Small intestine (tissue), 7 donors: ENCODE measurements around the gene HSPE1. TPM values are rescaled to one million over a fixed set of nuclear protein-coding genes. Genes with fewer than 3 reads are reported as not detected.
A peak's percentile ranks its signal among the peaks of the same experiment; 100 is the strongest.

ENCODE experiments used
- DNase-seq, 2 donors: peaks; one replicate each; pipeline versions ENCODE4 v3.0.0 to v3.0.0-alpha.2; 2013
- FAIRE-seq: peaks from 2 replicates; lab custom pipeline; 2012; peaks lifted over from hg19 to GRCh38; lab: Jason Lieb, UNC
- H3K27ac ChIP-seq, 3 donors: one replicate each; pipeline ENCODE4 v1.5.1; 2013; ENCODE audit warnings: low read length in 2 of 3, mild to moderate bottlenecking in 2 of 3, control low read depth in 1 of 3, inconsistent platforms in 1 of 3, low read depth in 1 of 3, moderate library complexity in 1 of 3
- H3K27me3 ChIP-seq, 3 donors: one replicate each; pipeline ENCODE4 v1.6.1; 2013; ENCODE audit warnings: low read length in 3 of 3, inconsistent platforms in 1 of 3; ENCODE audit not compliant: control insufficient read depth in 3 of 3, insufficient read depth in 3 of 3
- H3K36me3 ChIP-seq, 3 donors: one replicate each; pipeline ENCODE4 v1.6.1; 2013; ENCODE audit warnings: low read length in 3 of 3, inconsistent platforms in 1 of 3, low read depth in 1 of 3, mild to moderate bottlenecking in 1 of 3, moderate library complexity in 1 of 3; ENCODE audit not compliant: control insufficient read depth in 3 of 3, insufficient read depth in 2 of 3
- H3K4me1 ChIP-seq, 3 donors: one replicate each; pipeline ENCODE4 v1.6.1; 2013; ENCODE audit warnings: low read length in 2 of 3, inconsistent platforms in 1 of 3, low read depth in 1 of 3, mild to moderate bottlenecking in 1 of 3, moderate library complexity in 1 of 3; ENCODE audit not compliant: control insufficient read depth in 3 of 3, insufficient read depth in 2 of 3
- H3K4me3 ChIP-seq, 3 donors: one replicate each; pipeline ENCODE4 v1.5.1; 2013; ENCODE audit warnings: low read length in 3 of 3, control low read depth in 1 of 3, inconsistent platforms in 1 of 3, low read depth in 1 of 3, mild to moderate bottlenecking in 1 of 3, moderate library complexity in 1 of 3
- H3K9me3 ChIP-seq, 2 donors: one replicate each; pipeline ENCODE4 v1.6.1; 2013; ENCODE audit warnings: low read depth in 1 of 2, low read length in 1 of 2; ENCODE audit not compliant: control insufficient read depth in 2 of 2, insufficient read depth in 1 of 2
- WGBS, 3 donors: extraction: QIAGEN DNeasy Blood & Tissue Kit; methylation state at CpG; one replicate each; pipeline ENCODE4 v1.1.7; 2013; 5-methylcytosine and 5-hydroxymethylcytosine counted together
- polyA plus RNA-seq, 4 donors: library from polyadenylated mRNA; stranded (reverse) in 3 of 4; unstranded in 1 of 4; fragments of 200-250 nt in 3 of 4; fragments of 120-200 nt in 1 of 4; gene quantifications; one replicate each; pipeline versions ENCODE4 v1.2.1 to v1.2.3, GENCODE V29; 2013
- donor health status: healthy with polysubstance abuse.
- donor health status: control.
- donor health status: control.
- donor health status: Bipolar disorder and iron deficiency.
- donor health status: healthy.

The HSPE1 gene
- polyA plus RNA-seq, 4 donors: 132 to 259 (median 226) TPM

- no peak for DNase-seq
Observed at GRCh38 chr2:197515315-197515738, 15.1 kb downstream of the HSPE1 start.

GRCh38 chr2:197515739-197516392 lies 15.7 kb downstream of the HSPE1 start, which contains the start of gene MOB4:
TSS of gene MOB4 (plus strand) at chr2:197516066. CDS start at chr2:197516087, 21 bp downstream.
- H3K4me3 ChIP-seq: peak within 1 kb of the TSS; percentile 62 to 95 (median 74)
- no peak for FAIRE-seq
- WGBS, 3 donors: 0% methylated on average over 53 to 66 of the region's 66 CpGs
- peak within 1 kb of the TSS; percentile 84 to 97 (median 89) for H3K27ac ChIP-seq
- H3K27me3 ChIP-seq: no peaks in the 10 kb centered on the region
- peaks cover 0 to under 1% of the 10 kb centered on the region in 2 donors for H3K9me3 ChIP-seq
- peaks cover 0 to 6% (median 5%) of the 10 kb centered on the region in 3 donors for H3K4me1 ChIP-seq
- peak; percentile 94 to 99 for DNase-seq
- H3K36me3 ChIP-seq: peaks cover 0 to 13% (median 0%) of the 10 kb centered on the region in 3 donors

More at GRCh38 chr2:197515315-197515738, 15.1 kb downstream of the HSPE1 start:
- 0% methylated on average over 16 of the region's 16 CpGs for WGBS, 3 donors
- Histone ChIP-seq H3K9me3 (no peaks in the 10 kb centered on the region), H3K27ac (peak overlapping the region; percentile 84 to 97 (median 89)), H3K36me3 (peaks cover 0 to 12% (median 0%) of the 10 kb centered on the region in 3 donors), H3K4me1 (peaks cover 0 to 6% (median 5%) of the 10 kb centered on the region in 3 donors), H3K27me3 (no peaks in the 10 kb centered on the region), H3K4me3 (peak overlapping the region; percentile 62 to 95 (median 74))
- FAIRE-seq: no peak

- no peak for FAIRE-seq
- peak overlapping the region; percentile 69 to 97 (median 84) for H3K27ac ChIP-seq
- 0 to 1% (median 0%) methylated on average over 14 to 17 of the region's 17 CpGs for WGBS, 3 donors
Observed at GRCh38 chr2:197516393-197516761, 16.2 kb downstream of the HSPE1 start.

GRCh38 chr2:197517150-197517549 lies 17.0 kb downstream of the HSPE1 start:
- Histone ChIP-seq H3K4me3 (peak overlapping the region in 2 of 3 donors; percentile 62 to 95), H3K36me3 (peaks cover 0 to 13% (median 0%) of the 10 kb centered on the region in 3 donors), H3K27ac (no peak overlapping the region), H3K9me3 (peaks cover 0 to 4% of the 10 kb centered on the region in 2 donors), H3K27me3 (no peaks in the 10 kb centered on the region), H3K4me1 (peaks cover 0 to 6% (median 5%) of the 10 kb centered on the region in 3 donors)
- FAIRE-seq (no peak), DNase-seq (no peak)
- WGBS, 3 donors: 27 to 39% (median 37%) methylated on average over 2 of the region's 2 CpGs

More at GRCh38 chr2:197516393-197516761, 16.2 kb downstream of the HSPE1 start:
- Histone ChIP-seq H3K4me1 (peaks cover 0 to 6% (median 5%) of the 10 kb centered on the region in 3 donors), H3K27me3 (no peaks in the 10 kb centered on the region), H3K9me3 (peaks cover 0 to 4% of the 10 kb centered on the region in 2 donors), H3K4me3 (peak overlapping the region; percentile 62 to 95 (median 74)), H3K36me3 (peaks cover 0 to 13% (median 0%) of the 10 kb centered on the region in 3 donors)
- peak in 1 of 2 donors; percentile 43 for DNase-seq

- H3K9me3 ChIP-seq: no peaks in the 10 kb centered on the region
- H3K4me1 ChIP-seq: no peaks in the 10 kb centered on the region
- FAIRE-seq: no peak
- H3K27me3 ChIP-seq: no peaks in the 10 kb centered on the region
- no peak for DNase-seq
- no peak overlapping the region for H3K4me3 ChIP-seq
- no peak overlapping the region for H3K27ac ChIP-seq
- peaks cover 3 to 34% (median 10%) of the 10 kb centered on the region in 3 donors for H3K36me3 ChIP-seq
- 30 to 52% (median 44%) methylated on average over 2 of the region's 2 CpGs for WGBS, 3 donors
Observed at GRCh38 chr2:197538412-197538811, 38.2 kb downstream of the HSPE1 start.

GRCh38 chr2:197539734-197540133 lies 39.6 kb downstream of the HSPE1 start:
- 76 to 84% (median 81%) methylated on average over 1 of the region's 1 CpG for WGBS, 3 donors

GRCh38 chr2:197543206-197543605 lies 43.0 kb downstream of the HSPE1 start:
- Histone ChIP-seq H3K4me3 (no peak overlapping the region), H3K27ac (no peak overlapping the region), H3K36me3 (peaks cover 3 to 30% (median 8%) of the 10 kb centered on the region in 3 donors), H3K9me3 (no peaks in the 10 kb centered on the region), H3K4me1 (no peaks in the 10 kb centered on the region), H3K27me3 (no peaks in the 10 kb centered on the region)
- FAIRE-seq (no peak), DNase-seq (no peak)
- 95 to 99% (median 98%) methylated on average over 3 of the region's 3 CpGs for WGBS, 3 donors

More at GRCh38 chr2:197539734-197540133, 39.6 kb downstream of the HSPE1 start:
- no peaks in the 10 kb centered on the region for H3K4me1 ChIP-seq
- DNase-seq: no peak
- no peak overlapping the region for H3K4me3 ChIP-seq
- no peaks in the 10 kb centered on the region for H3K27me3 ChIP-seq
- no peak for FAIRE-seq
- peaks cover 3 to 41% (median 10%) of the 10 kb centered on the region in 3 donors for H3K36me3 ChIP-seq
- H3K9me3 ChIP-seq: no peaks in the 10 kb centered on the region
- no peak overlapping the region for H3K27ac ChIP-seq

- peaks cover 5 to 29% (median 8%) of the 10 kb centered on the region in 3 donors for H3K36me3 ChIP-seq
- FAIRE-seq: no peak
- 88 to 97% (median 88%) methylated on average over 5 of the region's 5 CpGs for WGBS, 3 donors
Observed at GRCh38 chr2:197547163-197547900, 47.2 kb downstream of the HSPE1 start.

More at GRCh38 chr2:197547163-197547900, 47.2 kb downstream of the HSPE1 start:
- Histone ChIP-seq H3K27me3 (no peaks in the 10 kb centered on the region), H3K4me3 (no peak overlapping the region), H3K4me1 (no peaks in the 10 kb centered on the region), H3K9me3 (no peaks in the 10 kb centered on the region), H3K27ac (no peak overlapping the region)
- no peak for DNase-seq
